Body of pancreas (tissue), 4 donors: Measurements from ENCODE around the gene SHROOM1. TPM values are rescaled to one million over a fixed set of nuclear protein-coding genes. Genes with fewer than 3 reads are reported as not detected.
A peak's percentile ranks its signal among the peaks of the same experiment; 100 is the strongest.

Source experiments
- ATAC-seq: fragments of 150-250 bp; one replicate; pipeline ENCODE4 v1.9.1; 2016
- DNase-seq, 4 donors: peaks; one replicate each; pipeline ENCODE4 v3.0.0-alpha.2; 2019
- H3K27ac ChIP-seq, 4 donors: fragments of 200-600 bp; sonication (generic); 1 replicate in 3 of 4; 2 replicates in 1 of 4; pipeline versions ENCODE4 v1.5.1 to v1.6.1; 2016 to 2019; ENCODE audit warnings: mild to moderate bottlenecking in 1 of 4, mixed read lengths in 1 of 4, moderate library complexity in 1 of 4
- H3K27me3 ChIP-seq, 2 donors: fragments of 200-600 bp; sonication (generic); one replicate each; pipeline ENCODE4 v1.6.0; 2016; ENCODE audit warnings: mild to moderate bottlenecking in 1 of 2
- H3K36me3 ChIP-seq, 2 donors: fragments of 200-600 bp; sonication (generic); replicated peaks in 1 of 2; 2 replicates each; pipeline ENCODE4 v1.5.1; 2016; ENCODE audit warnings: low read depth in 2 of 2; ENCODE audit not compliant: insufficient read depth in 1 of 2
- H3K4me1 ChIP-seq: fragments of 200-600 bp; sonication (generic); one replicate; pipeline ENCODE4 v1.6.0; 2016
- H3K4me3 ChIP-seq, 2 donors: fragments of 200-600 bp; sonication (generic); 1 replicate in 1 of 2; 2 replicates in 1 of 2; pipeline ENCODE4 v1.5.1; 2016 to 2019
- H3K9me3 ChIP-seq, 3 donors: fragments of 200-600 bp; sonication (generic); 1 replicate in 2 of 3; 2 replicates in 1 of 3; pipeline ENCODE4 v1.5.1; 2016
- POLR2A ChIP-seq, 3 donors: fragments of 450-650 bp; IDR thresholded peaks; one replicate each; pipeline ENCODE4 v1.6.1; 2016; ENCODE audit warnings: antibody characterized with exemption in 3 of 3, mild to moderate bottlenecking in 2 of 3
- WGBS, 2 donors: methylation state at CpG; one replicate each; pipeline ENCODE4 v1.1.5; 2017; 5-methylcytosine and 5-hydroxymethylcytosine counted together
- intact Hi-C: fragments of 100-400 bp; cut with DNase I; formaldehyde crosslinking; loops from one replicate; pipeline ENCODE4 v1.15.1; 2023
- total RNA-seq, 2 donors: library from RNA; depleted of rRNA; stranded (reverse); fragments of >200 nt; gene quantifications; one replicate each; pipeline ENCODE4 v1.1.0, GENCODE V29; 2016
- TF ChIP-seq, protein P1 (sequence below), 7 experiments: fragments of 450-650 bp in 4 of 7; fragments of 200-600 bp in 3 of 7; sonication (generic) in 3 of 7; IDR thresholded peaks; one replicate each; pipeline ENCODE4 v1.5.1; 2016 to 2019; ENCODE audit warnings: antibody characterized with exemption in 7 of 7

The SHROOM1 gene
- 10 to 100 TPM; 19.5 to 27.4 TPM for total RNA-seq

- Histone ChIP-seq H3K4me3 (peak within 1 kb of the TSS; percentile 17 to 32), H3K4me1 (peaks cover 24% of the 10 kb centered on the region), H3K9me3 (no peaks in the 10 kb centered on the region), H3K27ac (peak within 1 kb of the TSS; percentile 89 to 95 (median 94)), H3K27me3 (no peaks in the 10 kb centered on the region), H3K36me3 (no peaks in the 10 kb centered on the region)
- ATAC-seq (peak; percentile 85), DNase-seq (peak; percentile 79 to 84 (median 83))
- WGBS, 2 donors: 12 to 27% methylated on average over 4 to 23 of the region's 78 CpGs
- TF ChIP-seq, protein P1, sequence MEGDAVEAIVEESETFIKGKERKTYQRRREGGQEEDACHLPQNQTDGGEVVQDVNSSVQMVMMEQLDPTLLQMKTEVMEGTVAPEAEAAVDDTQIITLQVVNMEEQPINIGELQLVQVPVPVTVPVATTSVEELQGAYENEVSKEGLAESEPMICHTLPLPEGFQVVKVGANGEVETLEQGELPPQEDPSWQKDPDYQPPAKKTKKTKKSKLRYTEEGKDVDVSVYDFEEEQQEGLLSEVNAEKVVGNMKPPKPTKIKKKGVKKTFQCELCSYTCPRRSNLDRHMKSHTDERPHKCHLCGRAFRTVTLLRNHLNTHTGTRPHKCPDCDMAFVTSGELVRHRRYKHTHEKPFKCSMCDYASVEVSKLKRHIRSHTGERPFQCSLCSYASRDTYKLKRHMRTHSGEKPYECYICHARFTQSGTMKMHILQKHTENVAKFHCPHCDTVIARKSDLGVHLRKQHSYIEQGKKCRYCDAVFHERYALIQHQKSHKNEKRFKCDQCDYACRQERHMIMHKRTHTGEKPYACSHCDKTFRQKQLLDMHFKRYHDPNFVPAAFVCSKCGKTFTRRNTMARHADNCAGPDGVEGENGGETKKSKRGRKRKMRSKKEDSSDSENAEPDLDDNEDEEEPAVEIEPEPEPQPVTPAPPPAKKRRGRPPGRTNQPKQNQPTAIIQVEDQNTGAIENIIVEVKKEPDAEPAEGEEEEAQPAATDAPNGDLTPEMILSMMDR (IDR thresholded peaks at IDR 0.05): peak in 1 of 7 experiments; percentile 4
- TF ChIP-seq POLR2A (IDR thresholded peaks at IDR 0.05): peak; percentile 63 to 76 (median 72)
- intact Hi-C loops: no loop called here
Observed at GRCh38 chr5:132830436-132831094, at the start of gene SHROOM1. SHROOM1 (minus strand) TSS chr5:132830647; CDS start chr5:132826140, 4,507 bp downstream.

DNA sequence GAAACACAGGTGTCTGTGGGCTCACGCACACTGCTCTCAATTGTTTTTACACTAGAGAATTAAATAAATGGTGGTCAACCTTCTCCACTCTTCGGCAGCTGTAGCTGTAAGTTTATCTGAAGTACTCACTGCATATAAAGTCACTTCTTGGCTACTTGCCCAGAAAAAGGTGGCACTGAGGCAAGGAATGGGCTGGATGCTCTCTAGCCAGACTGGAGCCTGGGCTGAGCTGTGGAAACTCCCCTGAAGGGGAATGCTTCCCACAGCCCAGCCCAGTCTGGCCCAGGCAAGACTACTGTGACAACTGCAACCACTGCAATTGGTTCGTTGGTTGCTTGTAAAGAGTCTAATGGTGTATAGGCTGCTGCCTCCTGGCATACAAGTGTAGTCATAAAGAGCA, 47.5 kb upstream of the SHROOM1 start:
- DNase-seq: peak in 2 of 4 donors; percentile 9 to 19
- TF ChIP-seq, protein P1 (IDR thresholded peaks at IDR 0.05): no peak
- no peak for TF ChIP-seq POLR2A (IDR thresholded peaks at IDR 0.05)
- peak overlapping the region in 1 of 4 donors; percentile 28 for H3K27ac ChIP-seq
- H3K9me3 ChIP-seq: no peaks in the 10 kb centered on the region
- H3K4me3 ChIP-seq: no peak overlapping the region
- intact Hi-C loops: no loop called here
- 60 to 65% methylated on average over 3 of the region's 3 CpGs for WGBS, 2 donors
- H3K4me1 ChIP-seq: peaks cover 23% of the 10 kb centered on the region
- H3K36me3 ChIP-seq: peaks cover 0 to 14% of the 10 kb centered on the region in 2 donors
- ATAC-seq: no peak
- H3K27me3 ChIP-seq: no peaks in the 10 kb centered on the region

DNA sequence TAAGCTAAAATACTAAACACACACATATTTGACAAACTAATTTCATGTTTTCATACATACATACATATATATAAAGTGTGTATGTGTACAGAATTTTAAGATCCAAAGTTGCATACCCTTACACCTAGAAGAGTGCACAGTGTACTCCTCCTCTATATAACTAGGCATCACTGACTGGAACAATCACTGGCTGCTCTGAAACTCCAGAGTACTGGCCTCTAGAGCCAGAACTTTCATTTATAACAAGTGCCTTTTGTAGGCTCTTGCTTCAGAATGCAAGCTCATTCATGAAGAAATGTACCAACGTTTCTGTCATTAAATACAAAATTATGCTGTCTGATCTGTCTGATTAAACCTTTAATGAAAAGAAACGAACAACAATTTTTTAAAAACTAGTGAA, 47.0 kb upstream of the SHROOM1 start:
- Histone ChIP-seq H3K9me3 (no peaks in the 10 kb centered on the region), H3K36me3 (peaks cover 0 to 14% of the 10 kb centered on the region in 2 donors), H3K27me3 (no peaks in the 10 kb centered on the region), H3K27ac (peak overlapping the region in 1 of 4 donors; percentile 28), H3K4me1 (peaks cover 26% of the 10 kb centered on the region), H3K4me3 (no peak overlapping the region)
- TF ChIP-seq, protein P1 (IDR thresholded peaks at IDR 0.05): no peak
- TF ChIP-seq POLR2A (IDR thresholded peaks at IDR 0.05): no peak
- WGBS, 2 donors: 49 to 63% methylated on average over 2 of the region's 2 CpGs
- intact Hi-C loops: no loop called here
- ATAC-seq (no peak), DNase-seq (no peak)

- H3K4me1 ChIP-seq: peaks cover 39% of the 10 kb centered on the region
- peak overlapping the region in 1 of 4 donors; percentile 3 for H3K27ac ChIP-seq
- H3K9me3 ChIP-seq: no peaks in the 10 kb centered on the region
- no peaks in the 10 kb centered on the region for H3K27me3 ChIP-seq
- no peak for ATAC-seq
- WGBS, 2 donors: 83 to 92% methylated on average over 1 of the region's 1 CpG
- intact Hi-C loops: no loop called here
- H3K36me3 ChIP-seq: peaks cover 0 to 9% of the 10 kb centered on the region in 2 donors
- no peak for DNase-seq
- H3K4me3 ChIP-seq: no peak overlapping the region
- TF ChIP-seq, protein P1 (IDR thresholded peaks at IDR 0.05): no peak
Observed at GRCh38 chr5:132876020-132876759, 45.7 kb upstream of the SHROOM1 start.
